Stimulated activated naive CD8-positive, alpha-beta T cell treated with anti-CD3 and anti-CD28 coated beads, Interleukin-15, Interleukin-2, amounts not matched to agents 100 ng/mL and 50 ng/mL, for 24 hours (primary cell): ENCODE measurements around the gene CISD2.
"Not testable (repeated sequence)": the region's sequence is repeated elsewhere in the genome, so short reads cannot be mapped to it uniquely, and the experiment has no call there.

Experiments
- H3K27ac Mint-ChIP-seq: one replicate; pipeline ENCODE4 v1.8.0; 2021; ENCODE audit warnings: mild to moderate bottlenecking, mixed read lengths
- H3K27me3 Mint-ChIP-seq: one replicate; pipeline ENCODE4 v1.8.0; 2021; ENCODE audit warnings: mixed read lengths
- H3K36me3 Mint-ChIP-seq: one replicate; pipeline ENCODE4 v1.8.0; 2021; ENCODE audit warnings: low read depth, mixed read lengths
- H3K4me1 Mint-ChIP-seq: one replicate; pipeline ENCODE4 v1.8.0; 2021; ENCODE audit warnings: low read depth, mixed read lengths
- H3K4me3 Mint-ChIP-seq: one replicate; pipeline ENCODE4 v1.8.0; 2021; ENCODE audit warnings: mild to moderate bottlenecking, mixed read lengths
- H3K9me3 Mint-ChIP-seq: one replicate; pipeline ENCODE4 v1.8.0; 2021; ENCODE audit warnings: mixed read lengths

The CISD2 gene, protein sequence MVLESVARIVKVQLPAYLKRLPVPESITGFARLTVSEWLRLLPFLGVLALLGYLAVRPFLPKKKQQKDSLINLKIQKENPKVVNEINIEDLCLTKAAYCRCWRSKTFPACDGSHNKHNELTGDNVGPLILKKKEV

GRCh38 chr4:102868781-102869568, at the start of gene CISD2:
Gene CISD2, plus strand, starts transcription at chr4:102868992. Its CDS starts 93 bp downstream, at chr4:102869085.
- Mint-ChIP-seq H3K36me3 (peaks cover 35% of the 10 kb centered on the region), H3K4me1 (peaks cover 72% of the 10 kb centered on the region), H3K9me3 (no peaks in the 10 kb centered on the region), H3K27ac (peak within 1 kb of the TSS; percentile 97), H3K27me3 (no peaks in the 10 kb centered on the region), H3K4me3 (peak within 1 kb of the TSS; percentile 92)

DNA sequence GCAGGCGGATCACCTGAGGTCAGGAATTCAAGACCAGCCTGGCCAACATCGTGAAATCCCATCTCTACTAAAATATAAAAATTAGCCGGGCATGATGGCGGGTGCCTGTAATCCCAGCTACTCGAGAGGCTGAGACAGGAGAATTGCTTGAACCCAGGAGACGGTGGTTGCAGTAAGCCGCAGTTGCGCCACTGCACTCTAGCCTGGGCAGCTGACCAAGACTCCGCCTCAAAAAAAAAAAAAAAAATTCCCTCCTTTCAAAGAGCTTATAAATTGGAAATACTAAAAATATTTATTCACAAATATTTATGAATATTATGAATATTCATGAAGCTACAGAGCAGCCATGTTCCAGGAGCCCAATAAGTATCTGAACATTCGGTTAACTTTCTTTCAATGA, 49.7 kb upstream of the CISD2 start:
- Mint-ChIP-seq H3K4me3 (peak overlapping the region; percentile 53), H3K4me1 (peaks cover 86% of the 10 kb centered on the region), H3K27ac (peak overlapping the region; percentile 84), H3K36me3 (peaks cover 68% of the 10 kb centered on the region)
- not testable (repeated sequence) for H3K9me3 Mint-ChIP-seq, H3K27me3 Mint-ChIP-seq

DNA sequence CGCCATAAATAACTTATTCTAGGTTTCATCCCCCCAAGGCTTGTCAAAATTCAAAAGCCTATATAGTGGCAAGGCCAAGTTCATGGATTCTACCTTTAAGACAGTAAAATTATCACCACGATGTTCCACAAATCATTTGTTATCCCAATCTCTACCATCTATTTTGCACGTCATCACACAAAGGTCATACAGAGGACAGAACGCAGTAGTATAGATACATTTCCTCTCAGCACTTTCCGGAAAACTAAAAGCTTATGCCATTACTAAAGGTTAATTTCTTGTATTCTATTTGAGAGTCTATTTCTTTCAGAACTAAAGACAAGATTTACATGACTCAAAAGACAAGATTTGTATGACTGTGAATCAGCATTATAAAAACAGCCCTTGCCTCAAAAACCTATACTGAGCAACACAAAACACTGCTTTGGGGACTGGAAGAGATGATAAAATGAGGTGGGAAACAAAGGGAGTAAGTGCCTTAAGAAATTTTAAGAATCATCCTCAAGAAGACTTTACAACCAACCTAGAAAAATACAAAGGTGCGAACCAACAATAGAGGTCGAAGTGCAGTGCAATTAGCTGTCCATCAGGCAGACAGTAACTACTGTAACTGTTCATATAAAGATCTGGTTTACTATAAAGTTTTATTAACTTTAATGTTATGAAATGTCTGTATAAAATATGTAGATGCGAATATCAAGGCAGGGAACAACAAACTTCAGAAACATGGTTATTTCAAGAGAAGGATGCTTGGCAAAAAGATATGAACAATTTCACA, 49.0 kb upstream of the CISD2 start:
- peaks cover 84% of the 10 kb centered on the region for H3K4me1 Mint-ChIP-seq
- H3K9me3 Mint-ChIP-seq: no peaks in the 10 kb centered on the region
- H3K4me3 Mint-ChIP-seq: peak overlapping the region; percentile 76
- H3K27ac Mint-ChIP-seq: peak overlapping the region; percentile 91
- H3K27me3 Mint-ChIP-seq: no peaks in the 10 kb centered on the region
- H3K36me3 Mint-ChIP-seq: peaks cover 64% of the 10 kb centered on the region

DNA sequence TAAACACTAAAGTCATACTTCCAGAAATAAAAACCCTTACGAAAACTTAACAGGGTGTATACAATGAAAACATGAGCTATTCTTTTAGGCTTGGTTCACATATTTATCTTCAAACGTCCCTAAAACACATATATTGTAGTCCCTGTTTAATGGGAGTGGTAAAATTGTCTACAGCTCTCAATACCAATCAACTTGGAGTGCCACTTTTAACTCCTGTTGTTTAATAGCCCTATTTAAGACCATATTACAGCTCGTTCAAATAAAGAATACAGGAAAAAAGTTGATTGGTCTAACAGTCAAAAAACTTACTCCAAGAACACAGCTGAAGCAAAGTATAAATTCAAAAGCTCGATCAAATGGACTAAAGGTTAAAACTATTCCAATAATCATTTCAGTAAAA, 45.3 kb upstream of the CISD2 start:
- H3K4me1 Mint-ChIP-seq: peaks cover 58% of the 10 kb centered on the region
- peaks cover 33% of the 10 kb centered on the region for H3K36me3 Mint-ChIP-seq
- H3K27ac Mint-ChIP-seq: peak overlapping the region; percentile 32
- H3K4me3 Mint-ChIP-seq: no peak overlapping the region
- H3K27me3 Mint-ChIP-seq: no peaks in the 10 kb centered on the region
- no peaks in the 10 kb centered on the region for H3K9me3 Mint-ChIP-seq

GRCh38 chr4:102823897-102824296, 44.9 kb upstream of the CISD2 start:
- Mint-ChIP-seq H3K27me3 (no peaks in the 10 kb centered on the region), H3K4me3 (no peak overlapping the region), H3K36me3 (peaks cover 28% of the 10 kb centered on the region), H3K4me1 (peaks cover 58% of the 10 kb centered on the region), H3K27ac (peak overlapping the region; percentile 32), H3K9me3 (no peaks in the 10 kb centered on the region)

DNA sequence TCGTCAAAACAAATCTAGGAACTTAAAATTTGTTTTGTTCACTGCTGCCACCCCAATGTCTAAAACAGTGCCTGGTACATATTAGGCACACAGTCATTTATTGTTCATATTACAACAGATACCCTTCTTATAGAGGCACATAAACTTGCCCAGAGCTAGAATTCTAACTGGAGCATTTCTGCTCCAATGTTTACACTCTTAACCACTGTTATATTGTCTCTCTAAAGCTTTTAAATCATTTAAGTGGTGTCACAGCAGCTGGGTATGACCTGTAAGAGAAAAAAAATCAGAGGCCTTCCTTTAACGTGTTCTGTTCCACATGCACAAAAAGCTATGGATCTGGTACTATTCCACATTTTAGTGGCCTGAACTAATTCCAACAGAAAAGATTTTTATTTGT, 44.4 kb upstream of the CISD2 start:
- Mint-ChIP-seq H3K4me1 (peaks cover 60% of the 10 kb centered on the region), H3K36me3 (peaks cover 26% of the 10 kb centered on the region), H3K9me3 (no peaks in the 10 kb centered on the region), H3K27me3 (no peaks in the 10 kb centered on the region), H3K27ac (no peak overlapping the region), H3K4me3 (no peak overlapping the region)

DNA sequence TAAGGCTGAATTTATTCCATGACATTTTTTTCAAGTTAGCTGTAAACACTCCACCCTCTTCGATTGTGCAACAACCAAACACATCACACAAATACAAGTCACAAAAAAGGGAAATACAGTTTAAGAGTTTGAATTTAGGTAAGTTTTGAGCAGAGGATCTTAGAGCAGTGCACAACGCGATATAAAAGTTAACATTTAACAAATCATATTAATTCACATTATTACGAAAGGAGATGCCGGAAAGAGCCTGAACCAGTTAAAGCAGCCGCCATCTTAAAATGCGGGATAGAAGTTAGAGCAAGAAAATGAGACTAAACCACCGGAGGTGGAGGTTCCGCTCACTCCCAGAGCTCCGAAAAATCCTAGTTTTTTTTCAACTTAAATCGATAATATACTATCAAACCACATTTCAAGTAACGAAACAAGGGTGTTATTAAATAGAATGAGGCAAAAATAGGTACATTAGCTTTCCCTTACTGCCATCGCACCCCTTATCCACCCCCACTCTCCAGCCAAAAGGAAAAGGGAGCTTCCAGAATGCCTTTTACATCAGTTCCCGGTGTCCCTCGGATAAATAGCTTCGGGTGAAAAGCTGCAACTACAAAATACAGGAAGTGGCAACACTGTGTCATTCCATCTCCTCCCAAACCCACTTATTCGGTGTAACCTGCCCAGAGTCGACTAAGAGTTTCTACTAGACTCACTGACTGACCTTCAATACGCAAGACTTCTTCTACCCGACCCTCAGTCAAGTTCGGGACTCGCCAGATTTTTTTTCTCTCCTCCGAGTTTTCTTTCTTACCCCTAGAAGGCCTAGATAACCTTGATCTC, 43.3 kb upstream of the CISD2 start:
- Mint-ChIP-seq H3K4me1 (peaks cover 51% of the 10 kb centered on the region), H3K9me3 (no peaks in the 10 kb centered on the region), H3K27ac (no peak overlapping the region), H3K36me3 (peaks cover 16% of the 10 kb centered on the region), H3K4me3 (no peak overlapping the region), H3K27me3 (no peaks in the 10 kb centered on the region)

DNA sequence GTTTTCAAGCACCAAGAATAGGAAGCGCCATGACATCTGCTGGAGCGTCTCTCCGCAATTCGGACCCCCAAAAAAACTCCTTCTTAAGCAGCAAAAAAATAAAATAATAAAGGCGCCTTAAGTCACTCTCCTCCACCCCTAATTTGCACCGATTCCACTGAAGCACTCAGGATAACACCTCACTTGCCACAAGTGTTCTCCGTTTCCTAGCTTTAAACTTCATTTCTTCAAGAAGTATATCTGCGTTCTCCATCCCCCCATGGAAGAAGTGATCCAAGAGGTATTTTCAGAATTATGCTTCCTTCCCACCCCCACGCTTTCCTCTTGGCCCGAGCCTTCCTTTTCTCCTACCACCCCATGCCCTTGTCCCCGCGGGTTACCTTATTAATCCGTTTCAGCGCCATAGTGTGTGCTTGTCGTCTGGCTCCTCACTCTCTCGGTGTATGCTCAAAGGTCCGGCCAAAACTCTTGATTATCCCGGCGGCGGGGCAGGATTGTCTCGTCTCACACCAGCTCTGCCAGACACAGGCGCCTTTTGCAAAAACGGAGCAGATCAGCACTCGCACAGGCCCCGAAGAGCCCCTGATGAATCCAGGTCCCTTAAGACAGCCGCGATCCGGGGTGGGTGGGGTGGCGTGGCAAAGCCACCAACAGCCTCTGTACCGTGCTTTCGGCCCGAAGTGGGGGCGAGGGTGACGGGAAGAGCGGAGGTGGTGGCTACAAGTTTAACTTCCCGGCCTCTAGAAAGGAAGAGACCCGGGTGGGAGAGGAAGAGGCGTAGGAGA, 42.5 kb upstream of the CISD2 start:
- no peak overlapping the region for H3K27ac Mint-ChIP-seq
- H3K9me3 Mint-ChIP-seq: no peaks in the 10 kb centered on the region
- H3K4me1 Mint-ChIP-seq: peaks cover 42% of the 10 kb centered on the region
- H3K27me3 Mint-ChIP-seq: no peaks in the 10 kb centered on the region
- H3K4me3 Mint-ChIP-seq: no peak overlapping the region
- H3K36me3 Mint-ChIP-seq: peaks cover 7% of the 10 kb centered on the region

GRCh38 chr4:102826890-102827673, 41.7 kb upstream of the CISD2 start, which contains the start of gene UBE2D3:
Gene UBE2D3, minus strand, starts transcription at chr4:102827551. Its CDS starts 1,043 bp downstream, at chr4:102826508.
- H3K36me3 Mint-ChIP-seq: peaks cover 4% of the 10 kb centered on the region
- H3K27me3 Mint-ChIP-seq: no peaks in the 10 kb centered on the region
- H3K4me1 Mint-ChIP-seq: peaks cover 38% of the 10 kb centered on the region
- no peak within 1 kb of the TSS for H3K27ac Mint-ChIP-seq
- no peaks in the 10 kb centered on the region for H3K9me3 Mint-ChIP-seq
- H3K4me3 Mint-ChIP-seq: no peak within 1 kb of the TSS

- H3K27ac Mint-ChIP-seq: no peak overlapping the region
- H3K27me3 Mint-ChIP-seq: no peaks in the 10 kb centered on the region
- H3K4me1 Mint-ChIP-seq: peaks cover 32% of the 10 kb centered on the region
- no peaks in the 10 kb centered on the region for H3K9me3 Mint-ChIP-seq
- no peak overlapping the region for H3K4me3 Mint-ChIP-seq
- no peaks in the 10 kb centered on the region for H3K36me3 Mint-ChIP-seq
These were observed 40.9 kb upstream of the CISD2 start for GRCh38 chr4:102827674-102828496.

GRCh38 chr4:102828497-102828808, 40.3 kb upstream of the CISD2 start:
- Mint-ChIP-seq H3K27me3 (no peaks in the 10 kb centered on the region), H3K4me3 (no peak overlapping the region), H3K27ac (no peak overlapping the region), H3K4me1 (peaks cover 29% of the 10 kb centered on the region), H3K9me3 (no peaks in the 10 kb centered on the region), H3K36me3 (no peaks in the 10 kb centered on the region)

DNA sequence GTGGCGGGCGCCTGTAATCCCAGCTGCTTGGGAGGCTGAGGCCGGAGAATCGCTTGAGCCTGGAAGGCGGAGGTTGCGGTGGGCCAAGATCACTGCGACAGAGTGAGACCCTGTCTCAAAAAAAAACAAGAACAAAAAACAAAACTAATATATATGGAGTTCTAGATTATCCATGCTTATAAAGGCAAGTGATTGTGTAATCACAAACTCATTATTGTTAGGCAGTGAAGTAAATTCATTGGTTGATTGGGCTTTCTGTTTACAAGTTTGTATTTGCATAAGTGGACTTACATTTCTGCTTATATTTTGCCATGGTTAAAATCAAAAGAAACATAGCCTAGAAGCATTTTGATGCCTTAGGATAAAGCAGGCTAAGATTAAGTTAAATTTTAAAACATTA, 39.0 kb upstream of the CISD2 start:
- Mint-ChIP-seq H3K4me1 (peaks cover 23% of the 10 kb centered on the region), H3K27me3 (no peaks in the 10 kb centered on the region), H3K36me3 (peaks cover under 1% of the 10 kb centered on the region), H3K9me3 (no peaks in the 10 kb centered on the region), H3K4me3 (no peak overlapping the region), H3K27ac (no peak overlapping the region)

DNA sequence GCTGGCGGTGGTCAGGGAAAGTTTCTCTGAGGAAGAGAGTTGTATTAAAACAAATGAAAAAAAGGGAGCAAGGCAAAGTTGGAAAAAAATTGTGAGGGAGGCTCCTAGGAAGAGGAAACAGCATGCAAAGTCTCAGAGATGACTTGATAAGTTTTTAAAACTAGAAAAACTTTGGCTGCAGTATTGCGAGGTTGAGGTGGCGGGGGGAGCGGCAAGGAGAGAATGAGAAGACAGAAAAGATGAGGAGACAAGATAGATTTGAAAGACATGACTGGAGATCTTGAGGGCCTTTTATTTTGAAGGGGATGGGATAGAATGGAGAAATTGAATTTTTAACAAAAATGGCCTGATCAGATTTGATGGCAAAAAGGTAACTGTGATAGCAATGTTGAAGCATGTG, 36.7 kb upstream of the CISD2 start:
- Mint-ChIP-seq H3K27ac (peak overlapping the region; percentile 16), H3K4me1 (peaks cover 23% of the 10 kb centered on the region), H3K36me3 (peaks cover 3% of the 10 kb centered on the region), H3K4me3 (no peak overlapping the region), H3K9me3 (no peaks in the 10 kb centered on the region), H3K27me3 (no peaks in the 10 kb centered on the region)
